Neural cell (in vitro differentiated cells): ENCODE data around the gene VPS54.

Source experiments
- EP300 ChIP-seq: fragments of 450-650 bp; conservative IDR thresholded peaks from 2 replicates; pipeline ENCODE4 v1.6.1; 2014; ENCODE audit warnings: antibody characterized with exemption, mild to moderate bottlenecking, moderate library complexity; ENCODE audit not compliant: poor library complexity, severe bottlenecking
- POLR2AphosphoS5 ChIP-seq: IDR thresholded peaks from 2 replicates; pipeline ENCODE4 v1.6.1; 2012
- RAD21 ChIP-seq: fragments of 450-650 bp; conservative IDR thresholded peaks from 2 replicates; pipeline ENCODE4 v1.6.1; 2014; ENCODE audit warnings: antibody characterized with exemption, mild to moderate bottlenecking, moderate library complexity
- TF ChIP-seq, protein P1 (sequence below): fragments of 450-650 bp; IDR thresholded peaks from 2 replicates; pipeline ENCODE4 v1.5.1; 2014; ENCODE audit warnings: antibody characterized with exemption, mild to moderate bottlenecking, moderate library complexity; ENCODE audit not compliant: poor library complexity, severe bottlenecking

DNA sequence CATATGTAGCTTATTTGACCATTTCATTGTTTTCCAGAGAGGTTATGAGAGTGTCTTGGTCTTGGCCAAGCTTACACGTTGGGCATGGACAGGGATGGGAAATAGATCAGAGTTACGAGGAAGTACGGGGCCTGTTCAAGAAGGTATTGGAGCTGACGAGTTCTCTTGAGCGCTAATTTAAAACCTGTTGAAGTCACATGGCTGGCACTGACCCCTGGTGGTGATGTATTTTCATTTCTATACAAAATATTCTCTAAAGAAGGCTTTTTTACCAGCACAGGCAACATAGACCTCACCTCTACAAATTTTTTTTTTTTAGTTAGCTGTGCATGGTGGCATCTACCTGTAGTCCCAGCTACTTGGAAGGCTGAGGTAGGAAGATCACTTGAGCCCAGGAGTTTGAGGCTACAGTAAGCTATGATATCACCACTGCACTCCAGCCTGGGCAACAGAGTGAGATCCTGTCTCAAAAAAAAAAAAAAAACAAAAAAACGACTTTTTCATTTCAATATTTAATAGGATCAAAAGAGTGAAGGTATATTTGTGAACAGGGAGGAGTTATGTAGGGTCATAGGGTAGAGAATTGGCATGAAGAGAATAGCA is 157.9 kb downstream of the VPS54 start:
- TF ChIP-seq, protein P1, sequence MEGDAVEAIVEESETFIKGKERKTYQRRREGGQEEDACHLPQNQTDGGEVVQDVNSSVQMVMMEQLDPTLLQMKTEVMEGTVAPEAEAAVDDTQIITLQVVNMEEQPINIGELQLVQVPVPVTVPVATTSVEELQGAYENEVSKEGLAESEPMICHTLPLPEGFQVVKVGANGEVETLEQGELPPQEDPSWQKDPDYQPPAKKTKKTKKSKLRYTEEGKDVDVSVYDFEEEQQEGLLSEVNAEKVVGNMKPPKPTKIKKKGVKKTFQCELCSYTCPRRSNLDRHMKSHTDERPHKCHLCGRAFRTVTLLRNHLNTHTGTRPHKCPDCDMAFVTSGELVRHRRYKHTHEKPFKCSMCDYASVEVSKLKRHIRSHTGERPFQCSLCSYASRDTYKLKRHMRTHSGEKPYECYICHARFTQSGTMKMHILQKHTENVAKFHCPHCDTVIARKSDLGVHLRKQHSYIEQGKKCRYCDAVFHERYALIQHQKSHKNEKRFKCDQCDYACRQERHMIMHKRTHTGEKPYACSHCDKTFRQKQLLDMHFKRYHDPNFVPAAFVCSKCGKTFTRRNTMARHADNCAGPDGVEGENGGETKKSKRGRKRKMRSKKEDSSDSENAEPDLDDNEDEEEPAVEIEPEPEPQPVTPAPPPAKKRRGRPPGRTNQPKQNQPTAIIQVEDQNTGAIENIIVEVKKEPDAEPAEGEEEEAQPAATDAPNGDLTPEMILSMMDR: peak; percentile 47
- TF ChIP-seq RAD21: peak; percentile 41
- TF ChIP-seq EP300: no peak
- TF ChIP-seq POLR2AphosphoS5: no peak
